Cerebellar nuclear complex (tissue), 1 donor: ENCODE measurements around the gene FRMD1.
"Not testable (repeated sequence)": the region's sequence is repeated elsewhere in the genome, so short reads cannot be mapped to it uniquely, and the experiment has no call there.

Experiments
- DNase-seq, 2 experiments: peaks; one replicate each; lab custom pipeline; 2025; lab: John Stamatoyannopoulos, UW

Gene FRMD1

DNA sequence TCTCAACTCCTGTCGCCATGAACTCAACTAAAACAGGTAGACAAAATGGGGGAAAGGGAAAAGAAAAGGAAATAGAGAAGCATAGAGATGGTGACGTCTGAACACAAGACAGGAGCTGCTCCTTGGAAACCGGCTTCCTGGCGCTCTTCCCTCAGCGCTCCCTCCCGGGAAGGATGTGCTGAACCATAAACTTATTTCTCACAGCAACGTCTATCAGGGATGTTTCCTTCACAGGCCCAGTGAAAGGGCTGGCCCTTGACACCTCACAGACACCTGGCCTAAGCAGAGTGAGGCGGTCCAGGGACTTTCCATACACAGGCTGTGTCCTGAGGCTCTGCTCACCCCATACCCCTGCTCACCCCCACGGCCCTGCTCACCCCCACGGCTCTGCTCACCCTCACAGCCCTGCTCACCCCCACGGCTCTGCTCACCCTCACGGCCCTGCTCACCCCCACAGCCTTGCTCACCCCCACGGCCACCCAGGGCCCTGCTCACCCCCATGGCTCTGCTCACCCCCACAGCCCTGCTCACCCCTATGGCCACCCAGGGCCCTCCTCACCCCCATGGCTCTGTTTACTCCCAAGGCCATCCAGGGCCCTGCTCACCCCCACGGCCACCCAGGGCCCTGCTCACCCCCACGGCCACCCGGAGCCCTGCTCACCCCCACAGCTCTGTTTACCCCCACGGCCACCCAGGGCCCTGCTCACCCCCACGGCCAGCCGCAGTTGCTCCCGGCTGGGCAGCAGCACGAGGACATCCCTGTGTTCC is 653 bp downstream of the FRMD1 start:
- DNase-seq = no peak

GRCh38 chr6:168077401-168077800 is 1.6 kb downstream of the FRMD1 start:
- DNase-seq = not testable (repeated sequence)

DNA sequence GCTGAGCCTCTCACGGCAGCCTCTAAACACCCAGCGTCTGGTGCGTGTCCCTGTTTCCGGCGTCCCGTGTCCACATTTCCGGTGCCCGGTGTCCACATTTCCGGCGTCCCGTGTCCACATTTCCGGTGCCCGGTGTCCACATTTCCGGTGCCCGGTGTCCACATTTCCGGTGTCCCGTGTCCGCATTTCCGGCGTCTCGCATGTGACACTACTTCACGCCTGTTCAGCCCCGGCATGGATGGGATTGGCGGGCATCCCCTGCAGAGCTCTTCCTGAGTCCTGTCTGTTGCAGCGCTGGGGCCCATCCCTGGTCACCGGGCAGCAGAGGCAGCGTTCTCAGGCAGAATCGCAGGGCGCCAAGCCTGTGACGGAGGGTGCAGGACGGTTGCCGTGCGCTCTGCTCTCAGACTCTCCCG is 3.2 kb downstream of the FRMD1 start:
- DNase-seq = no peak

GRCh38 chr6:168075216-168075615 is 3.8 kb downstream of the FRMD1 start:
- no peak for DNase-seq

GRCh38 chr6:168073937-168074730 is 4.9 kb downstream of the FRMD1 start:
- no peak for DNase-seq

GRCh38 chr6:168072730-168073129 is 6.3 kb downstream of the FRMD1 start:
- DNase-seq = no peak

DNA sequence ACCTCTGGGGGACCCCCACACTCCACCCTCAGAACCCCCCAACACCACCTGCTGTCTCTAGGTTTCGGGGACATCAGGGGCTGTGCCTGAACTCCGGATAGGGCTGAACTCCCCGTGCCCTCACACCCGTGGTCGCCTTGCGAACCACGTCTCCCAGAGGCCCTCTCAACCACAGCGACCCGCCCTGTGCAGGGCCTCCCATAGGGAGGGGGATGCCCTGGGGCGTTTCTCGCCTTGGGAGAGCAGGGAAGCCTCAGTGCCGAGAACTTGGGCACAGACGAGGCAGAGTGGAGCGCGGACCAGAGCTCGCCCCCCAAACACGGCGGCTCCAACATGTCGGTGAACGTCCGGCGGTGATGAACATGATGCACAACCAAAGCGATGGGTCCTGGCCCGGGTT is 6.8 kb downstream of the FRMD1 start:
- DNase-seq = no peak

DNA sequence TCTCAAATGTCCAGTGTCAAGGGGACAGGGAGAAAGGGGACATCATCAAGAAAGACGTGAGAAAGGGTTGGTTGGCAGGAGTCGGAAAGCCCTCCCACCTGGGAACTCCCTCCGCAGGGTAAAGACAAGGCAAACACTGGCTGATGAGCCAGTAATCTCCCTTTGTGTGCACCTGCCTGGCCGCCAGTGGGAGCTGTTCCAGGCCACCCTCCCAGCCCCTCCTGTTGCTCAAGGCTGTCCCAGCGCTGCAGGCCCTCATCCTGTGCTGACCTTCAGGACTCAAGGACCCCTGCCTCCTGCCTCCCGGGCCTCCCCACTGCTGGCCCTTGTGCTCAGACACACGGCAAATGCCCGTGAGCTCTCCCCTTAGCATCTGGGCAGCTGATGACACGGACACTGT is 7.4 kb downstream of the FRMD1 start:
- no peak for DNase-seq

- no peak for DNase-seq
Measured at GRCh38 chr6:168070804-168071203, 8.2 kb downstream of the FRMD1 start.

DNA sequence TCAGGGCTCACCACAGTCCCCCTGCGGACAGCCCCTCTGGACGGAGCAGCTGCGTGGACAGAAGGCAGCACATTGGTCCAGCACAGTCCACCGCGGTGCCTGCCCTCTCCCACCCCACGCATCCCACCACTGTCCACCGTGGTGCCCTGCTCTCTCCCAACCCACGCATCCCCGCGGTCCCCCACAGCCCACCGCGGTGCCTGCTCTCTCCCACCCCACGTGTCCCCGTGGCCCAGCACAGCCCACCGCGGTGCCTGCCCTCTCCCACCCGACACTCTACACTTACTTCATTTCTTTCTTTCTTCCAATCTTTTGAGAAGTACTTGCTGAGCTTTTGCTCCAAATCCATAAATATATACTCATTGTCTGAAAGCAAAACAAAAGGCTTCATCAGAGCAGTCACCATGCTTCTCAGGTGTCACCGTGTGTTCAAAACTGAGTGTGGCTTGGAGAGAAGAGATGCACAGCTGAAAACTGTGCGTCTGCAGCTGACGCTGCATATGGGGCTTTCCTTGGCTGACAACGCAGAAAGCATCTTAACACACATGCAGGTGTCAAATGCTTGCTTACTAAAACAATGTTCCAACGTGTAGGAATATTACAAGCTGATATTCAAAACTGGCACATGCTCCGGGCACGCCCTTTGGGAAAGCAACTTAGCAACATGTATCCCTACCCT is 11.8 kb downstream of the FRMD1 start:
- DNase-seq = no peak

DNA sequence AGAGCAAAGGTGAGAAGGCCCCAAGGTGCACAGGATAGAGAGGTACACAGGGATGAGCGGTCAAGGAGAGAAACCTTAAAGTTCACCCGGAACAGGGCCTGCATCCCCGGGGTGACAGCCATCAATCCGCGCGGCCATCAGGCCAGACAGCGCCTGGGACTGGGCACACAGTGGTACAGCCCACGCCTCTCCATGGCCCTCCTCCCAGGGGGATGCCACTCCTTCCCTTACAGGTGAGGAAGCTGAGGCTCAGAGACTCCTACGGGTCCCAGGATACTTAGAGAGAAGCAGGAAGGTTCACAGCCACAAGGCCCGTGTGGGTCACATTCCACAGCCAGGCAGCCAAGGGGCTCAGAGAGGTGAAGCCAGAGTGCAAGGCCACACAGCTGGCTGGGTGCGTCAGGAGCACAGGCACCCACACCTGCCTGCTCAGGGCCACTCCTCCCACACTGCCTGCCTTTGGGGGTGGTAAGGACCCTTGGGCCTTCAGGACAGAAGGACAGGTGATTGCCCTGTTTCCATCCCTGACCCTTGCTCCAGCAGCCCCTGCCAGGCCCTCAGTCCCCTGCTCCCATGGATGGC is 14.7 kb downstream of the FRMD1 start:
- DNase-seq = no peak

DNA sequence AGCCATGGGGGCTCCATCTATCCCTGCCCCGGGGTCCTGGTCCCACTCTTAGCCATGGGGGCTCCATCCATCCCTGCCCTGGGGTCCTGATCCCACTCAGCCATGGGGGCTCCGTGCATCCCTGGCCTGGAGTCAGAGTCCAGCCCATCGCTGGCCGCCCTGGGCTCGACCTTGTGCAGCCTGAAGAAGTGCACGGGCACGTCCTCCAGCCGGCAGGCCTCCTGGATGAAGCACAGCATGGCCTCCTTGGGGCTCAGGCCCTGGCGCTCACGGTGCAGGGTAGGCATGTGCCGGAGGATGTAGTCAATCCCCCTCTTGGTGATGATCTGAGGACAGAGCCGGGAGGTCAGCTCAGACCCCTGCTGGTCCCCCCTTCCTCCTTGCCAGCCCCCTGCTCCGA is 15.6 kb downstream of the FRMD1 start:
- no peak for DNase-seq

DNA sequence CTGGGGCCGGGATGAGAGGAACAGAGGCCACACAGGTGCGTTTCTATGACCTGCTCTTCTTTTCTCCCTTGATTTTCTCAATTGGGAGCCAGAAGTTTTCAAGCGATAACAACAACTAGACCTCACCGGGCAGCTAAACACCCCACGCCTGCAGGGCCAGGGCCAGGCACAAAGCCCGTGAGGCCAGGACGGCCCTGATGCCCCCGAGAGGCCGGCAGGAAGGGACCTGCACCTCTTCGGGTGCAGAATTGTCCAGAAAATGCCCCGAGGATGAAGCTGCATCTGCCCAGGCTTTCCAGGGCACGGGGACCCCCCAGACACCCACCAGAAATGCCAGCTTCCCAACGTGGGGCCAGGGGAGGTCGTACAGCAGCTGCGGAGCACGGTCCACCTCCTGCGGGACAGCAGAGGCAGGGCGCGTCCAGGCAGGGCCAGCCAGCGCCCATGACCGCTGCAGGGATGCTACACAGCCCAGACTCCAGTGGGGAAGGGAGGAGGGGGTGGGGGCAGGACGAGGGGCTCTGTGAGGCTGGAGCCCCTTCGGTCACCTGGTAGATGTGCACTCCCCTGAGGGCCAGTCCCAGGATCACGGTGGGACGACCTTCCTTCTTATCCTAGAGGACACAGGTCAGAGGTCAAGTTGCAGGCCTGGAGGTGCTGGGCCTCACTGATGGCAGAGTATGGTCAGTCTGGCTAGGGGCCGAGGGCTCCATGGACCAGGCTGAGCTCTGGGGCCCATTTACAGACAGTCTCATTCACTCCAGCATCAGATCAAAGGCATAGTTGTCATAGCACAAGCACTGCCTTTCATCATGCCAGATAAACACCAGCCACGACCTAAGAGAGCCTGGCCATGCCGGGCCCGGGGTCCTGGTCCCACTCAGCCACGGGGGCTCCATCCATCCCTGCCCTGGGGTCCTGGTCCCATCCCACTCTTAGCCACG is 16.4 kb downstream of the FRMD1 start:
- no peak for DNase-seq

DNA sequence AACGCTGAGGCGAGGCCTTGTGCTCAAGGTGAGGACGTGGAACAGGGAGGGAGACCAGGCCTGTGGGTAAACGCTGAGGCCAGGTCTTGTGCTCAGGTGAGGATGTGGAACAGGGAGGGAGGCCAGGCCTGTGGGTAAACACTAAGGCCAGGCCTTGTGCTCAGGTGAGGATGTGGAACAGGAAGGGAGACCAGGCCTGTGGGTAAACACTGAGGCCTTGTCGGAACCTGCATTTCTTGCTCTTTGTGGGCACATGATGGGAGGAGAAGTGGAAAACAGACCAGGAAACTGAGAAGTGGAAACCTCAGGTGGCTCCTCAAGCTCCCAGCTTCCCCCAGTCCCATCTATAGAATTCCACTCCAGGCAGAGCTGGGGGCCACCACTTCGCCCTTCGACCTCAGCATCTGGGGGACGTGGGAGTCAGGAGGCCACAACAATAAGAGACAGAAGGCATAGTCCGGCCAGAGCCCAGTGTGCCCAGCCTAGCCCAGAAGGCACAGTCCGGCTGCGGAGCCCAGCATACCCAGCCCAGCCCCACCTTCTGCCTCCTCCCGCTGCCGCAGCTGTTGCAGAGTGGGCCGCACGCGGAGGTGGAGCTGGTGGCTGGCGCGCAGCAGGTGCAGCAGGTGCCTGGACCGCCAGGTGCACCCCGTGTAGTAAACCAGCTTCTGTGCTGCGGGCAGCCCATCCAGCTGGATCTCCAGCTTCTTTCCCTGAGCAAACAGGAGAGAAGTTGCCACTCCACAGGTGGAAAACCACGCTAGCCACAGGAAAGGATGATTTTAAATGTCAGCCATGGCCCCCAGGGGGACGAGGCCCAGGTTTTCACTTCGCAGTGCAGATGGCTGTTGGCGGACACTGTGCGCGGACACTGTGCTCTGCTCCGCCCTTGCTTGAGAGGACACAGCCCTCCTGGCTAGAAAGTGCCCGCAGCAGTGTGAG is 17.5 kb downstream of the FRMD1 start:
- no peak for DNase-seq

- no peak for DNase-seq
Measured at GRCh38 chr6:168060521-168060931, 18.5 kb downstream of the FRMD1 start.

DNA sequence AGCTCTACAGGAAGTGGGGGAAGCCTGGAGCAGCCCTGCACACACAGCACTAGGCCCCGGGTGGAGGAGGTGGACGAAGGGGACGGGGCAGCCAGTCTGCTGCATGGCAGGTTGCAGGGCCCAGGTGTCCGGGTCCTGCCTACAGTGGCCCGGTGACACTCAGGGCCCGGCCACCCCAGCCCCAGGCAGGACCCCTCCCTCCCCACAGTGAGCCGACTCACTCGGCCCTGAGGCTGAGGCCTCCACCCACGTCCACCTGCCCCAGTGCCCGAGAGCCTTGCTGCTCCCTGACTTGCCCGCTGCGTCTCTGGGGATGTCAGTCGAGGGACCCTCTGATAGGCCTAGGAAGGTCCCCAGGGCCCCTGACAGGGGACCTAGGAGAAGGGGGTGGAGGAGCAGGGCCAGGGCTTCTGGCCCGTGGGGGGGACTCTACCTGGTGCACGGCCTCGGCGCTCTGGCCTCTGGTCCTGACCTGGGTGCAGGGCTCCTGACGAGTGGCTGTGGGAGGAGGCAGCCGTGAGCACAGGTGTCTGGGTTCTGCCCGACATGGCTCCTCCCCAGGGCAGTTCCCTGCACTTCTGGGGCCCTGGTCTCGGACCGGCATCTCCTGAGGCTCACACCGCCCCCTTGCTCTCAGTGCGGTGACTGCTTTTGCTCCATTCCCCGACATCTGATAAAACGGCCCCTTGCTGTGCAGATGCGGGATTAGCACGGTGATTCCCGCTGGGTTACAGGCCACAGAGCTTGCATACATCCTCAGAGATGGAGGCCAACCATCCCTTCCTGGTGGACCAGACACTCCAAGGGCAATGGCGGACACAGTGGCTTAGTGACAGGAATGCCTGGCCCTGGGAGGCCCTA is 20.1 kb downstream of the FRMD1 start:
- no peak for DNase-seq

GRCh38 chr6:168057836-168058235 is 21.2 kb downstream of the FRMD1 start:
- no peak for DNase-seq

GRCh38 chr6:168056892-168057527 is 22.0 kb downstream of the FRMD1 start:
- DNase-seq = no peak
